Activated CD8-positive, alpha-beta memory T cell treated with anti-CD3 and anti-CD28 coated beads, Interleukin-2, amount 50 U/mL, for 1 hour (primary cell): ENCODE data around the gene LILRB4.
"Not testable (repeated sequence)": the region's sequence is repeated elsewhere in the genome, so short reads cannot be mapped to it uniquely, and the experiment has no call there.

Experiments
- DNase-seq: peaks from one replicate; pipeline ENCODE4 v3.0.0-alpha.2; 2020; ENCODE audit errors: extremely low read depth

LILRB4 gene

DNA sequence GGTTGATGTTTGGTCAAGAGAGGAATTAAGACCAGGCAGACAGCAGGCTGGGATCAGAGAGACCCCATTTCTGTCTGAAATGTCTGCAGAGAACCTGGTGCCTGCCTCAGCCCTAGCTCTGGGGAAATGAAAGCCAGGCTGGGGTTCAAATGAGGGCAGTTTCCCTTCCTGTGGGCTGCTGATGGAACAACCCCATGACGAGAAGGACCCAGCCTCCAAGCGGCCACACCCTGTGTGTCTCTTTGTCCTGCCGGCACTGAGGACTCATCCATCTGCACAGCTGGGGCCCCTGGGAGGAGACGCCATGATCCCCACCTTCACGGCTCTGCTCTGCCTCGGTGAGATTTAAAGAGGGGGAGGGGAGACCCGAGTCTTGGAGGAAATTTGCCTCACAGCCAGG, at the start of gene LILRB4:
Gene LILRB4, plus strand, starts transcription at position 256 of the 400 bp plus-strand sequence. Its CDS starts 49 bp downstream, at position 305.
- DNase-seq = no peak

GRCh38 chr19:54614726-54615125, 48.1 kb upstream of the LILRB4 start:
- no peak for DNase-seq

- no peak for DNase-seq
Measured at GRCh38 chr19:54616057-54616456, 46.7 kb upstream of the LILRB4 start.

DNA sequence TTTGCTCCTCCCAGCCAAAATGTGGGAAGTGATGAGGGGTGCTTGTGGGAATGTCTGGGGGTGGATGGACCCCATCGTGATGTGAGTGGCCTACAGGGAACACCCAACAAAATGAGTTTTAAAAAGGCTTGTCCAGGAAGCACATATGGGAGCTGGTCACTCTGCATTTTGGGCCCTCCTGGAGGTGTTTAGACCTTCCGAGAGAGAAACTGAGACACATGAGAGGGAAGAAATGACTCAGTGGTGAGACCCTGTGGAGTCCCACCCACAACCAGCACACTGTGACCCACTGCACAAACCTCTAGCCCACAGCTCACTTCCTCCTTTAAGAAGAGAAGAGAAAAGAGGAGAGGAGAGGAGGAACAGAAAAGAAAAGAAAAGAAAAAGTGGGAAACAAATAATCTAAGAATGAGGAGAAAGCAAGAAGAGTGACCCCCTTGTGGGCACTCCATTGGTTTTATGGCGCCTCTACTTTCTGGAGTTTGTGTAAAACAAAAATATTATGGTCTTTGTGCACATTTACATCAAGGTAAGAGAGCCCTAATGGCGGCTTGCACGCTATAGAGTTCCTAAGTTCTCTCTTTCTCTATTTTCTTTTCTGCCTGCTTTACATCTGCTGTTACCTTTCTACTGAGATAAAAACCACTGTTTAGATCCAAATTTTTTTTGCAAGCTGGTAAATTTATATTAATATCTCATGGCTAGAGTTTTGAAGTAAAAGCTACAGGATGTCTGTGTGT, 45.8 kb upstream of the LILRB4 start:
- no peak for DNase-seq

GRCh38 chr19:54620464-54620863, 42.3 kb upstream of the LILRB4 start:
- DNase-seq = no peak

GRCh38 chr19:54622431-54622830, 40.4 kb upstream of the LILRB4 start:
- DNase-seq = no peak

GRCh38 chr19:54624234-54624633, 38.6 kb upstream of the LILRB4 start:
- DNase-seq = not testable (repeated sequence)

DNA sequence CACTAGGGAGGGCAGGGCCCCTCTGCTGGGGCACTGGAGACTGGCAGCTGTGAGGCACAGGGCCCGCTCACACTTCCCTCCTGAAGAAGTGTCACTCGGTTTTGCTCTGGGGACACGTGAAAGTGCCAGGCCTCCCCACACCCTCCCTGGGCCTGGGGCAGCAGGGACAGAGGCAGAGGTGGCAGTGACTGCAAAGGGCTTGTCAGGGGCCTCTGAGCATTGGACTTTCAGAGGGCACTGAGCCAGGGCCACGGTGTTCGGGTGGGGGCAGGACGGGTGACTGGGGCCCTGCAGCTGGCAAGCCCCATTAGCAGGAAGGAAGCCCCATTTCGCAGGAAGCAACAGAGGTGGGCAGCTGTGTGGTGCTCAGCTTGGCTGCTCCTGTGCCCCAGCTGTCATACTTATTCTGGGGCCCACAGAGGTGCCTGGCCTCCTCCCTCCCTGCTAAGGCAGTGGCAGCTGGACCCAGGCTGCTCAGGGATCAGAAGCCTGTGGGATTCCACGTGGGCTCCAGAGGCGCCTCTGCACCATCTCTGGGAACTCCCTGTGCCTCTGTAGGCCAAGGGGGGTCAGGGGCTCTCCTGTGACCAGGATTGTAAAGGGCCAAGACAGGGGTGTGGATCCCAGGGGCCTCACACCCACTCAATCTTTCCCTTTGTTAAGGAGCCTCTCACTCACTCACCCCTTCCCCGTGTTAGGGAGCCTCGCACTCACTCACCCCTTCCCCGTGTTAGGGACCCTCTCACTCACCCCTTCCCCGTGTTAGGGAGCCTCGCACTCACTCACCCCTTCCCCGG, 37.7 kb upstream of the LILRB4 start:
- DNase-seq = not testable (repeated sequence)

DNA sequence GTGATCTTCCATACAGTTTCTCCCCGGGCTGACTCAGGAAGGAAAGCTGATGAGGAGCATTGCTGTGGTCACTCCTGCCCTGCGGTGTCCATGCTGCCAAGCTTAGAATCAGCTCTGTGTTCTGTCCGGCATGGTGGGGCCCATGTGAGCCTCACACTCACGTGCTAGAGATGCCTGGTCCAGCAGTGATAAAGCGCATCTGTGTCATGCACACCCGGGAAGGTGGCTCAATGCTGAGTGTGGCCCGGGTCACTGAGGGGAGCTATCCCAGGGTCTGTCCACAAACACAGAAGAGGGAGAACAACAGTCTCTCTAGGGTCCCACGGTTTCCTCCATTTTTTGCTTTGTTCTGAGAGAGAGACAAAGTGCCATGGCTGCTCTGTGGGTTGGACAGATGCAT, 36.0 kb upstream of the LILRB4 start:
- no peak for DNase-seq

DNA sequence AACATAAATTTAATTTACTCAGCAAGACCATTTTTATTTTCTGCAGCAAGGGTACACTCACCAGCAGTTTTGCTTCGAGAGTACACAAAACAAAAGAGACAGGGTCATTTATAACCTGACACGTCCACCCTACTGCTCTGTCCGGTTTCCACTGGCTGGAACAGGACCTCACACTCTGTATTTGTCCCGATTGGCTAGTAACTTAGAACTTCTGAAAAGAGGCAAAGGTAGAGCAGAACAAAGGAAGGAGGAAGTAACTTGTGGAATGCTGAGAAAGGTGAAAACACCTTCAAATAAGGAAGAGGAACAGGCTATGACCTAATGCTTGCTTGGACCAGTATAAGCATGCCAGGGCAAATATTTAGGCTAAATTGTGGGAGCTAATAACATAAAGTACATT, 34.9 kb upstream of the LILRB4 start:
- DNase-seq = not testable (repeated sequence)

DNA sequence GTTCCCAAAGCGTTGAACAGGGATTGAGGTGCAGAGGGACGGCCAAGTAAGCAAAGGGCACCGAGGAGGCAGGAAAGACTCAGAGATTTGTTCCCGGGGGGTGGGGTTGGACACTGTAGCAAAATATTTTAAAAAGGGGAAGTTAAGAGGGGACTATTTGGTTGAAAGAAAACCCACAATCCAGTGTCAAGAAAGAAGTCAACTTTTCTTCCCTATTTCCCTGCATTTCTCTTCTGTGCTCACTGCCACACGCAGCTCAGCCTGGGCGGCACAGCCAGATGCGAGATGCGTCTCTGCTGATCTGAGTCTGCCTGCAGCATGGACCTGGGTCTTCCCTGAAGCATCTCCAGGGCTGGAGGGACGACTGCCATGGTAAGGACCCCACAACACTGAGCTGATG, 32.5 kb upstream of the LILRB4 start, which contains the start of gene LILRB1:
Gene LILRB1, plus strand, starts transcription at position 223 of the 400 bp plus-strand sequence. CDS start 590 bp downstream, outside the sequence.
- DNase-seq = not testable (repeated sequence)

- DNase-seq = no peak
Measured at GRCh38 chr19:54630782-54631181, 32.0 kb upstream of the LILRB4 start.

DNA sequence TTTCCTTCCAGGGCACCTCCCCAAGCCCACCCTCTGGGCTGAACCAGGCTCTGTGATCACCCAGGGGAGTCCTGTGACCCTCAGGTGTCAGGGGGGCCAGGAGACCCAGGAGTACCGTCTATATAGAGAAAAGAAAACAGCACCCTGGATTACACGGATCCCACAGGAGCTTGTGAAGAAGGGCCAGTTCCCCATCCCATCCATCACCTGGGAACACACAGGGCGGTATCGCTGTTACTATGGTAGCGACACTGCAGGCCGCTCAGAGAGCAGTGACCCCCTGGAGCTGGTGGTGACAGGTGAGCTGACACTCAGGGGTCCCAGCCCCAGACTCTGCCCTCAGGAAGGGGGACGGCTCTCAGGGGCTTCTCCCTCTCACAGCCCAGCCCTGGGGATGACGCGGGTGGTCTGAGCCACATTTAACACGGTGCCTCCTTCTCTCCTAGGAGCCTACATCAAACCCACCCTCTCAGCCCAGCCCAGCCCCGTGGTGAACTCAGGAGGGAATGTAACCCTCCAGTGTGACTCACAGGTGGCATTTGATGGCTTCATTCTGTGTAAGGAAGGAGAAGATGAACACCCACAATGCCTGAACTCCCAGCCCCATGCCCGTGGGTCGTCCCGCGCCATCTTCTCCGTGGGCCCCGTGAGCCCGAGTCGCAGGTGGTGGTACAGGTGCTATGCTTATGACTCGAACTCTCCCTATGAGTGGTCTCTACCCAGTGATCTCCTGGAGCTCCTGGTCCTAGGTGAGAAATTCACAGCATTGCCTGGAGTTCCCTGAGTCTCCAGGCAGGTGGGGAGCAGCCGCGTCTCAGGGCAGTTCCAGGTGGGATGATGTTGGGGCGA, 31.1 kb upstream of the LILRB4 start:
- DNase-seq = not testable (repeated sequence)

DNA sequence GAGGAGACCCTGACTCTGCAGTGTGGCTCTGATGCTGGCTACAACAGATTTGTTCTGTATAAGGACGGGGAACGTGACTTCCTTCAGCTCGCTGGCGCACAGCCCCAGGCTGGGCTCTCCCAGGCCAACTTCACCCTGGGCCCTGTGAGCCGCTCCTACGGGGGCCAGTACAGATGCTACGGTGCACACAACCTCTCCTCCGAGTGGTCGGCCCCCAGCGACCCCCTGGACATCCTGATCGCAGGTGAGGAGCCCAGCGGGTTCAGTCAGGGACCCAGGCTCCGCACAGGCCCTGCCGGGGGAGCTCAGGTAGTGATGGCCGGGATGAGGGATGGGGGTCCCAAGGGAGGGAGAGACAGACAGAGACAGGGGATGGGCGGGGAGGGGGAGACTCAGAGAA, 30.3 kb upstream of the LILRB4 start:
- not testable (repeated sequence) for DNase-seq

DNA sequence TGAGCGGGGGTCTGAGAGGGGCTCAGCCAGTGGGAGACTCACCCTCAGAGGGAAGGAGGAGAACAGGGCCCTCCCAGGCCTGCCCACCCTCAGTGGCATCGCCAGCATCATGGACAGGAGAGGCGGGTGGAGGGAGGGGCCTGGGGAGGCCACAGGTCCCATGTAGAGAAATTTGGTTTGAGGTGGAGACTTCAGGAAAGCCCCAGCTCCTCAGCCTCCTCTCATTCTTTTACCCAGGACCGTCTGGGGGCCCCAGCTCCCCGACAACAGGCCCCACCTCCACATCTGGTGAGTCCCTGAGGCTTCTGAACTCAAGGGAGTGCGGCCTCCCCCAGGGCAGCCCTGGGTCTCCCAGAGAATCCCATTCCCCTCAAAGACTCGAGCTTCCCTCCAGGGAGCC, 29.4 kb upstream of the LILRB4 start:
- no peak for DNase-seq

DNA sequence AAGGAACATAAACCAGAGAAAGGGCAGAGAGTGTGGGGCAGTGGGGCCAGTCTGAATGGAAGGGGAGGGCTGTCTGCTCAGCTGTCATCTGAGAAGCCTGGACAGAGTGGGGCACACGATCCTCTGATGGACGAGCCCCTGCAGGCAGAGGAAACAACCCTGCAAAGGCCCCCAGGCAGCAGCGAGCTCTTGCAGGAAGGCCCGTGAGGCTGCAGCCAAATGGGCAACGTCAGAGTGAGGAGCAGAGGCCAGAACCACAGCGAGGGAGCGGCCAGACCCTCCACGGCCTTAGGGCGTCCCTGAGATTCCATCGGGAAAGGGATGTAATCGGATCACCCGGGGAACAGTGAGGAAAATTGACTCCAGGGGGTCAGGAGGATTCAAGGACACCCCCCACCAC, 26.7 kb upstream of the LILRB4 start:
- DNase-seq = not testable (repeated sequence)

DNA sequence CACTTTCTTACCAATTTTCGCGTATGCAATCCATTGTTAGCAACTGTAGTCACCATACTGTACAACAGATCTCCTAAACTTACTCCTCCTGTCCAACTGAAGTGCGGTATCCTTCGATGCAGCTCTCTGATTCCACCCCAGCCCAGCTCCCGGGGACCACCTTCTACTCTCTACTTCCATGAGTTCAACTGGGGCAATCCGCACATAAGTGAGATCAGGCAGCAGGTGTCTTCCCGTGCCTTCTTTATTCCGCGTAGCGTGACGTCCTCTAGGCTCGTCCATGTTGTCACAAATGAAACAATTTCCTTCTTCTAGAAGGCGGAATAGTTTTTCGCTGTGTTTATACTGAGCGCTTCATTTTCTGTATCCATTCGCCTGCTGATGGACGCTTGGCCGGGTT, 24.1 kb upstream of the LILRB4 start:
- no peak for DNase-seq

DNA sequence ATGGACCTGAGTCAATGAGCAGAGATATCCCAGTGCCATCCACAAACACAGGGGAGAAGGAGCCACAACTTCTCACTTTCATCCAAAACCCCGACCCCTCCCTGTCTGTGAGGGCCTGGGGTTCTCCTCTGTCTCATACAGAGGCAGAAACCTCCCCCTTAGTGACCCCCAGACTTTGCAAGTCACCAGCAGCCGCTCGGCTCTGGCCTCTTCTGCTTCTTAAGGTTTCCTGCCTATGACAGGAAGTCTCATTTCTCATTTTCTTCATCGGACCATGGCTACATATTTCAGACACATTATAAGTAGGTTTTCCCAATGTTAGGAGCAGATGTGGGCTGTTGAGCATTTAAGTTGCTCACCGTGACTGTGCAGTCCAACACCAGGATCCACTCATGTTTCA, 19.8 kb upstream of the LILRB4 start:
- not testable (repeated sequence) for DNase-seq

GRCh38 chr19:54643583-54643982, 19.2 kb upstream of the LILRB4 start:
- DNase-seq = not testable (repeated sequence)

DNA sequence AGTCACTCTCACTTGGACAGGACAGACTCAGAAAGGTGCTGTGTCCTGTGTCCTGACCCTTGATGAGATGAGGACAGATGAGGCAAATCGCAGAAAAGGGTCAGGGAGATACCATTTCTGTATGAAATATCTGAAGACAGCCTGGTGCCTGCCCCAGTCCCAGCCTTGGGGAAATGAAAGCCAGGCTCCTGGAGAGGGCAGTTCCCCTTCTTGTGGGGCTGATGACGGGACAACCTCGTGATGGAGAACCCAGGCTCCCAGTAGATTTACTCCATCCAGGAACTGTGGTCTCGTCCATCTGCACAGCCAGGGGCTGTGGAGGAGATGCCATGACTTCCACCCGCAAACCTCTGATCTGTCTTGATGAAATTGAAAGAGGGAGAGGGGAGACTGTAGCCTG, 18.7 kb upstream of the LILRB4 start:
- DNase-seq = no peak

GRCh38 chr19:54646331-54646841, 16.4 kb upstream of the LILRB4 start:
- no peak for DNase-seq

GRCh38 chr19:54648129-54648528, 14.7 kb upstream of the LILRB4 start:
- no peak for DNase-seq
